DMS 273 (cell line): ENCODE results near the gene SLC29A4.
A peak's percentile ranks its signal among the peaks of the same experiment; 100 is the strongest.
"Not testable (repeated sequence)": the region's sequence is repeated elsewhere in the genome, so short reads cannot be mapped to it uniquely, and the experiment has no call there.

Experiments used
- DNase-seq: peaks from one replicate; lab custom pipeline; 2025; ENCODE audit not compliant: unreplicated experiment; lab: John Stamatoyannopoulos, UW

SLC29A4 gene

GRCh38 chr7:5273831-5274405 lies 8.8 kb upstream of the SLC29A4 start:
- peak; percentile 84 for DNase-seq

- no peak for DNase-seq
These were observed 8.3 kb upstream of the SLC29A4 start for GRCh38 chr7:5274441-5274840.

- DNase-seq, result peak; percentile 89
These were observed 7.7 kb upstream of the SLC29A4 start for GRCh38 chr7:5274985-5275431.

- peak; percentile 88 for DNase-seq
These were observed 7.2 kb upstream of the SLC29A4 start for GRCh38 chr7:5275510-5275909.

GRCh38 chr7:5276123-5276522 lies 6.6 kb upstream of the SLC29A4 start:
- DNase-seq, result not testable (repeated sequence)

DNA sequence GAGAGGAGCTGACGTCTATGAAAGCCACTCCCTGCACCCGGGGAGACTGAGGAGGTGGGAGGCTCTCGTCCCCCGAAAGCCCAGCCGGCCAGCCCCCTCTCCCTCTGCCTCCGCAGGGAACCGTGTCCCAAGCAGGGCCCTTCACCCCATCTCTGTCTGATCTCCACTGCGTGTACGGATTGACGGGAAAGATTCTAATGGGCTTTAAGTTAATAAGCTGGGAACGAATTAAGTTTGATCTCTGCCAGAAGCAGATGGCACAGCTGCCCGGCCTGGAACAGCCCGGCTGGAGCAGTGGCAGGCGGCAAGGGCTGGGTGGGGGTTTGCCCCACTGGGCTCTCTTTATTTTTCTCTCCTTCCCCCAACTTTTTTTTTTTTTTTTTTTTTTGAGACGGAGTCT lies 6.1 kb upstream of the SLC29A4 start:
- peak; percentile 90 for DNase-seq

DNA sequence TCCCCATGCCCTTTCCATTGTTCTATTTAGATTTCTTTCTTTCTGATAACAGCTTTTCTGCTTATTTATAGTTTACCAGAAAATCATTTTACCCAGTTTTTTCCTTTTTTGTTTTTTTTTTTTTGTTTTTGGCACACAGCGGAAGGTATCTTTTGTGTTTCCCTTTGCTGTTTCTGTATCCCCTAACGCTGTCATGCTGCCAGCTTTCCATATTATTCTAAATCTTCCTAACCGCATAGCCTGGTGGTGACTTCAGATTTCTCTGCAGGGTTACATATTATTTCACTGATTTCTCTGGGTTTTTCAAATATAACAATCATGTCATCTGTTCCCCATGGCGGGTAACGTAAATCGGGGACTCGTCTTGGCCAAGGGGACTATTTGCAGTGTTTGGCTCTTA lies 4.0 kb upstream of the SLC29A4 start:
- DNase-seq, result no peak

DNA sequence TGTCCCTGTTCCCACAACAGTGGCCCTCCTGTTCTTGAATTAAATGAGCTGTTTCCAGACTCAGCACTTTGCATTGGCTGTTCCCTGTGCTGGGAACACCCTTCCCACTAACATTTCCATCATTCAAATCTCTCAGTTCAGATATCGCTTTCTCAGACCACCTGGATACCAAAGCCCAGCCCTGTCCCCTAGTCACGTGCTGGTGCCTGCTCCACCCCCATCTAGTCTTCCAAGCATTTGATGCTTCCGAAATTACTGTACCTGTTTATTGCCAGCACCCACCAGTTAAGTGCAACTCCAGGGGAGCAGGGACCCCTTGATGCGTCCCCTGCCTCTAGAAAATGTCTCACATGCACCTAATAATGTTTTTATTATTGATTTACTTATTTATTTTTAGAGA lies 3.0 kb upstream of the SLC29A4 start:
- DNase-seq, result no peak

GRCh38 chr7:5281598-5282500 lies 894 bp upstream of the SLC29A4 start:
- DNase-seq, result not testable (repeated sequence)

DNA sequence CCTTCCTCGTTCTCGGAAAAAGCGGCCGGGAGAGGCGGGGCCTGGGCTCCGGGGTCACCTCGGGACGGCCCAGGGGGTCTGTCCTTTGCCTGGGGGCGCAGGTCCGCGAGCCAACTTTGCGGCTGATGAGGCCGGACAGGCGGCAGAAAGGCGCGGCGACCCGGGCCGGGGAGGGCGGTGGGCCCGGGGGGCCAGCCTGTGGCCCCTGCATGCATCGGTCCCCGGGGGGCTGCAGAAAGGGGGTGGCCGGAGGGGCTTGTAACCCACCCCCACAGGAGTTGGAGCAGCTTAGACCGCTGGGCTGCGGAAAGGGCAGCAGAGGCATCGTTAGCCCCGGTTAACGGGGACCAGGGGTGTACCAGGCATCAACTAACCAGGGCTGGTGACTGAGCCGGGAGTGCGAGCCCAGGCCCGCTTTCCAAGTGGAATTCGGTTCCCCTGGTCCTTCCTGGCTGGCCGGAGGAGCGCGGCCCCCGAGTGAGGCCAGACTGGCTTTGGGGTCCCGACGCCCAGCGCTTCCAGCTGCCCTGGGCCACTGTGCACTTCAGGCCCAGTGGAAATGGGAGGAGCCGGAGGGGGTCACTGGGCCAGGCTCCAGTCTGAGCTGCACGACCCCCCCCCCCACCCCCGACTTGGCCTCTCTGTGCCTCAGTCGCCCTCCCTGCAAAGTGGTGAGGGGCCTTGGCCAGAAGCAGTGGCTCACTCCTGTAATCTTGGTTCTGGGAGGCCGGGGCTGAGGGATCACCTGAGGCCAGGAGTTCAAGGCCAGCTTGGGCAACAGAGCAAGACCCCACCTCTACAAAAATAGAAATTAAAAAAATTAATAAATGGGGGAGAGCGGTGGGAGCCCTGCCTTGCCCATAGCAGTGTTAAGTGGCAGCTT lies 919 bp downstream of the SLC29A4 start:
- peak; percentile 54 for DNase-seq

DNA sequence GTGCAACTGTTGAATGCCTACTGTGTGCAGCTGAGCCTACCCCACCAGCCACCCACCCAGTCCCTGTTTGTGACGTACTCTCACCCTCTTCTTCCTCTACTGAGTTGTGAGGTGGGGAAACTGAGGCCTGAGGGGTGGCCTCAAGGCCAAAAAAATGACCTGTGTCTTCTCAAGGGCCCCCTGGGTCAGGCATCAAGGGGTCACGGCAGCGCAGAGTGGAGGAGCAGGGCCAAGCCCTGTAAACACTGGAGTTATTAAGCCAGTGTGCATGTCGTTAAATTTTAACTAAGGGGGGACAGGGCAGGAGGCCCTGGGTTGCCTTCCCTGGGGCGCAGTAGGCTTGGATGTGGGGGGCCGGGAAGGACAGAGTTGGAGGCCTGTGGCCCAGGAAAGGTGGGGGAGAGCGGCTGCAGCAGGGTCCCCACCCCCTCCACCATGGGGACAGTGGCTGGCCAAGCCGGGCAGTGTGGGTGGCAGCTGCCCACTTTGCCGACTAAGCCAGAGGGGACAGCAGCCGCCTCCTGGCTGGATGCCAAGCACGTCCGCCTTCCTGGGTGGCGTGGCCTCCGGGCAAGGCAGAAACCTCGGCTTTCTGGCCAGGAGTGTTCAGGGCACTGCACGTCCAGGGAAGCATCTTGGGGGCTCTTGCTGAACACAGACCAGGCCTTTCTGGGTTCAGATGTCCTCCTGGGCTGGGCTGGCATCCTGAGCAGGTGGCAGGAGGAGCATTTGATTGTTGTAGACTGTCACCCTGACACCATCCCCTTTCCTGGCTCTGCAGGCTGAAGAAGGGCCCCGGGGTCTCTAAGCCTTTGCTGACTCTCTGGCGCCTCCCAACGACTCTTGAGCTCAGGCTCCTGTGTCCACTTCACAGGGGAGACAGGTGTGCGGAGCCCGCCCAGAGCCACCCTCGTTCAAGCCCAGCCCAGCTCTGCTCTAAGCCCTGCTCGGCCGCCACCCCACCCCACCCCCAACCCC lies 1.9 kb downstream of the SLC29A4 start:
- DNase-seq, result peak; percentile 92

GRCh38 chr7:5286933-5287332 lies 4.2 kb downstream of the SLC29A4 start:
- no peak for DNase-seq

- DNase-seq, result not testable (repeated sequence)
These were observed 4.6 kb downstream of the SLC29A4 start for GRCh38 chr7:5287373-5287772.

DNA sequence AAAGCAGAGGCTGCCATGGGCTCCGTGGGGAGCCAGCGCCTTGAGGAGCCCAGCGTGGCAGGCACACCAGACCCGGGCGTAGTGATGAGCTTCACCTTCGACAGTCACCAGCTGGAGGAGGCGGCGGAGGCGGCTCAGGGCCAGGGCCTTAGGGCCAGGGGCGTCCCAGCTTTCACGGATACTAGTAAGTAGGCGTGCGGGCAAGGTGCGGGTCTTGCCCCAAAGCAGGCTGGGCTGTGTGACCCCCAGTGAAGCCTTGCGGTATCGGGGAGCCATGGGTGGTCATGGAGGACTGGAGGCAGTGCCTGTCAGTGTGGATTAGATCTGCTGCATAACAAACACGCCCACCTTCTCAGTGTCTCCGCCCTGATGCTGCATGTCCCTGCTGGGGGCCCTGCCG lies 5.1 kb downstream of the SLC29A4 start:
- no peak for DNase-seq

DNA sequence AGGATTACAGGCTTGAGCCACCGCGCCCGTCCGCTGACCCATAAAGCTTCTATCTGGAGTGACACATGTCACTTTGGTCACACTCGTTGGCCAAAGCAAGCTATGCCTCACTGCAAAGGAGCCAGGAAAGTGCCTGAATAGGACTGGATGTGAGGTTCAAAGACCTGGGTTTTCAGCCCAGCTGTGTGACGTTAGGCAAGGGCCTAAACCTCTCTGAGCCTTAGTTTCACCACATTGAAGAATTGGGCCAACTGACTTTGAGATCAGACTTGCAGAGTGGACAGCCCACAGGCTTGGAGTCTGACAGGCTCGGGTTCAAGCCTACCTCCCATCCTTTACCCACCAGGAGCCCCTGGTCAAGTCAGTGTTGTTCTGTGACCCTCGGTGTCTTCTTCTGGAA lies 5.8 kb downstream of the SLC29A4 start:
- DNase-seq, result not testable (repeated sequence)

- no peak for DNase-seq
These were observed 6.6 kb downstream of the SLC29A4 start for GRCh38 chr7:5289355-5289754.

DNA sequence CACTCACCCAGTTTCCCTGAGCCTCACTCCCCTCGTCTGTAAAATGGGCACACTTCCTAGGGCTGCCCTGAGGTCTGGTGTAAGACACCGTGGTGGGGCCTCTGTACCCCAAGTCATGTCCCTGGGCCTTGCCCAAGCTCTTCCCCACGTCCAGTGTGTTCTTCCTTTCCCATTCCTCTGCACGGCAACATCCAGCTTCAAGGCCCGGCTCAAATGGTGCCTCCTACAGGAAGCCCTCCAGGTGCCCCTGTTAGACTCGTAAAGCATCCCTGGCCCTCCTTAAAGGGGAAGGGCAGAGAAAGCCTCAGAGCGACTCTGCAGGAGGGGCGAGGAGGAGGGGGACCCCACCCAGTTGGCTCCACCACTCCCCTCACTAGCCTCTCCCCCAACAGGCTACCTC lies 8.6 kb downstream of the SLC29A4 start:
- no peak for DNase-seq

DNA sequence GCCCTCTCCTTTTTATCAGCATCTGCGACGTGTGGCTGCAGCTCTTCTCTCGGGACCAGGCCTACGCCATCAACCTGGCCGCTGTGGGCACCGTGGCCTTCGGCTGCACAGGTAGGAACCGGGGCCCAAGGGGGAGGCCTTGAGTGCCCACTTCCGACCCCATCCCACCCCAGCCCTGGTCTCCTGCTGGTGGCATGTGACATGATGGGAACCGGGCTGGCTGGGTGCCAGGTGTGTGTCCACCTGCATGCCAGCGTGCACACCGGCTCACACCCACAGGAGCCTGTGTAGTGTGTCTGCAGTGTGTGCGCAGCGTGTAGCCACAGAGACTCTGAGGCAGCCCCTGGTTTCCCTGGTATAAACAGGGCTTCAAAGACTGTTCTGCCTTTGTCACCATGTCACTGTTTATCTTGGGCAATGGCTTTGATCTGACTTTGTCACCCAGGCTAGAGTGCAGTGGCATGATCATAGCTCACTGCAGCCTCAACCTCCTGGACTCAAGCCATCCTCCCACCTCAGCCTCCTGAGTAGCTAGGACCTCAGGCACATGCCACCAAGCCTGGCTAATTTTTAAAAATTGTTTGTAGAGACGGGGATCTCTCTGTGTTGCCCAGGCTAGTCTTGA lies 9.1 kb downstream of the SLC29A4 start:
- DNase-seq, result not testable (repeated sequence)

DNA sequence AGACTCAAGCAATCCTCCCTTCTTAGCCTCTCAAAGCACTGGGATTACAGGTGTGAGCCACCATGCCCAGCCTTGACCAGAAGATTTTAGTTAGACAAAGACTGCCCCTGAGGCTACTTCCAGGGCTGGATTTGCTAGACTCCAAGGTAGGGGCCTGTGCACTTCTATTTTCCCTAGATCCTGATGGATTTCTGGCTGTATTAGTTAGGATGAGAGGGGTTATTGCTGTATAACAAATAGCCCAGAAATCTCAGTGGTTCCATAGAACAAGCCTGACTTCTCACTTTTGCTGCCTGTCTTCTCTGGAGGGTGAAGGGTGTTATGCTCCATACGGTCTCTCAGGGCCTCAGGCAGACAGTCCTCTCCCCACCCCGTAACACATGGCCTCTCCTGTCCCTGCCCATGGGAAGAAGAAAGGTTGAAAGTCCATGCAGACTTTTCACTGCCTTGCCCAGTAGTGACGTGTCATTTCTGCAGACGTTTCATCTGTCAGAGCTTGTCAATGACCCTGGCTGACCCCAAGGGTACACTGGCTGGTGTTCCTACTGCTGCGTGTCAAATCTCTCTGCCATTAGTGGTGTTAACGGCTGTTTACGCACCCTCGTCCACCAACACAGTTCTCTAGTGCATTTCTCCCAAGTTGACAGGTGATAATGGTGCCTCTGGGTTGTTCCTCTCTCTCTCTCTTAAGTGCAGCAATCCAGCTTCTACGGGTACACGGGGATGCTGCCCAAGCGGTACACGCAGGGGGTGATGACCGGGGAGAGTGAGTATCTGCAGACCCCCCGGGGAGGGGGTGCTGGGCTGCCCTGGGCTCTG lies 11.6 kb downstream of the SLC29A4 start:
- DNase-seq, result no peak
